ENCODE data around the gene RSRP1. TPM values are rescaled to one million over a fixed set of nuclear protein-coding genes. Genes with fewer than 3 reads are reported as not detected.
A peak's percentile ranks its signal among the peaks of the same experiment; 100 is the strongest.
"Not testable (repeated sequence)": the region's sequence is repeated elsewhere in the genome, so short reads cannot be mapped to it uniquely, and the experiment has no call there.

Gene RSRP1, protein sequence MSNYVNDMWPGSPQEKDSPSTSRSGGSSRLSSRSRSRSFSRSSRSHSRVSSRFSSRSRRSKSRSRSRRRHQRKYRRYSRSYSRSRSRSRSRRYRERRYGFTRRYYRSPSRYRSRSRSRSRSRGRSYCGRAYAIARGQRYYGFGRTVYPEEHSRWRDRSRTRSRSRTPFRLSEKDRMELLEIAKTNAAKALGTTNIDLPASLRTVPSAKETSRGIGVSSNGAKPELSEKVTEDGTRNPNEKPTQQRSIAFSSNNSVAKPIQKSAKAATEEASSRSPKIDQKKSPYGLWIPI
- 22.4 and 29.8 TPM in 2 replicates for total RNA-seq (2014; rRNA removed; shearing (Covaris generic))

DNA sequence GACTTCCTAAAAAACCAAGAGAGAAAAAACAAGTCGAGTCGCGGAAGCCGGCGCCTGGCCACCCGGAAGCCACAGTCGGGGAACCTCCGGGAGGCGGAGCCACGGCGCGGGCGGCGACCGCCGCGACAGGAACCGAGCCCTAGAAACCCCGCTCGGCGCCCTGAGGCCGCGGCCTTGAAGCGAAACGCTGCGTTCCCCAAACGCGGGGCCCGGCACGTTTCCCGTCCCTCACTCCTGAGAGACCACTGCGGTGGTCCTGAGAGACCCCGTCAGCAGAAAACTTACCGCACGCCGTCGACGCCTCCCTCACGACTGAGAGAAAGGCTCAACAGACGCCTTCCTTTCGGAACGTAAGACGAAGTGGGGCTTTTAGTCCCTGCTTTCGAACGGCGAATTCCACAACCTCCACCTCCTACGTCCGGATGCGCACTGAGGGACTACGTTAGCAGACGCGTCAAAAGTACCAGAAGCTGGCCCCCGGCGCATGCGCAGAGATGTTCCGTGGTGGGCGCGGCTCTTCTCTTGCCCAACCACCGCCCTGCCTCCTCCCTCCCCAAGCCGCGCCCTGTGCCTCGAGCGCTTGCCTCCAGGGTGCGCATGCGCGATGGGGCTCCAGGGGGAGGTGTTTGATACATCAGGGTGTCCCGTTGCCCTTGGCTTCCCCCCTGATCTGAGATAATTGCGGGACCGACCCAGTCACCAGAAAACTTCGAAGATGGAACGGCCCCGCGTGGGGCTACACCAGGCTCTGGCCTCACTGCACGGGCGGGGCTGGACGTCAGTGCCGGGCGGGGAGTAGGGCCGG lies at the start of gene RSRP1:
RSRP1 (minus strand) TSS at position 431 of the 805 bp plus-strand sequence. CDS start 491 bp downstream, outside the sequence.
- DNase-seq (ENCODE audit: low spot score), result peak; percentile 94

DNA sequence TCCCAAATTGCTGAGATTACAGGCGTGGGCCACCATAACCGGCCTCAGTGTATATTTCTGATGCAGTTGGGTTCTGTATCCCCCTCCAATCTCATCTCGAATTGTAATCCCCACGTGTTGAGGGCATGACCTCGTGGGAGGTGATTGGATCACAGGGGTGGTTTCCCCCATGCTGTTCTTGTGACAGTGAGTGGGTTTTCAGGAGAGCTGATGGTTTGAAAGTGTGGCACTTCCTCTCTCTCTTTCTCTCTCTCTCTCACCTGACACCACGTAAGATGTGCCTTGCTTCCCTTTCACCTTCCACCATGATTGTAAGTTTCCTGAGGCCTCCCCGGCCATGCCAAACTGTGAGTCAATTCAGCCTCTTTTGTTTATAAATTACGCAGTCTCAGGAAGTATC lies 49.2 kb upstream of the RSRP1 start:
- not testable (repeated sequence) for DNase-seq (ENCODE audit: low spot score)

DNA sequence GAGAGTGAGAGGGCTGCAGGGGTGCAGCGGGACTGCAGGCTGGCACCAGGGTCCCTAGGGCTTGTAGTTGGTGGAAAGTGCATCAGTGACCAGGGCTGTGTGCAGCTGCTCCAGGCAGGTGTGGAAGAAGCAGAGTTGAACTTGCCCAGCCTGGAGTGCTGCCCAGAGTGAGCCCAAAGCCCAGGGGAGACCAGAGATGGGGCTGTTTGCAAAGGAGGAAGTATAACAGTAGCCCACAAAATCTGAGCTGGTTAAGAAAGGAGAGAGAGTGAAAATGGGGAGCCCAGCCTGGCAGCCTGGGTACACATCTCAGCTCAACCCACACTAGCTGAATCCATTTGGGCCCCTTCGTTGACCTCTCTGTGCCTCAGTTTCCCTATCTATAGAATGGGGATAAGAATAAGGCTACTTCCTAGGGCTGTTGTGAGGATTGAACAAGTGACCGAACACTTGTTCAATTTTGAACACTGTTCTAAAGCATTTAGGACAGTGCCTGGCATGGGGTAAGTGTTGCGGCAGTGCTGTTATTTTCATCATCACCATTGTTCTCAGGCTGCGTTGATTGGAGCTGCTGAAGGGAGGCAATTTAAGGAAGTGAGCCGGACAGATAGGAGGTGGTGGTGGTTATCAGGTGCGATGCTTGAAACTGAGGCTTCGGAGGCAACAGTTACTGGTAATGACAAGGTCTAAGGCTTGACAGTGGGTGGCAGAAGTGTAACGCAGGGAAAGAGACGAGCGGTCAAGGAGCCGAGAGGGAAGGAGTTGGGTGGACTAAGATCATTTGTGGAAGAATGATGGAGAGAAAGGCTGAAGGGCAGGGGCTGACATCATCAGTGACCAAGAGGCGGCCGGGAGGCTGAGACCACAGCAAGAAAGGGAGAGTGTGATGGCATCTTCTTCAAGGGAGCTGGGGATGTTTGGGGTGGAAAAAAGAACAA lies 47.9 kb upstream of the RSRP1 start:
- DNase-seq (ENCODE audit: low spot score), result not testable (repeated sequence)

DNA sequence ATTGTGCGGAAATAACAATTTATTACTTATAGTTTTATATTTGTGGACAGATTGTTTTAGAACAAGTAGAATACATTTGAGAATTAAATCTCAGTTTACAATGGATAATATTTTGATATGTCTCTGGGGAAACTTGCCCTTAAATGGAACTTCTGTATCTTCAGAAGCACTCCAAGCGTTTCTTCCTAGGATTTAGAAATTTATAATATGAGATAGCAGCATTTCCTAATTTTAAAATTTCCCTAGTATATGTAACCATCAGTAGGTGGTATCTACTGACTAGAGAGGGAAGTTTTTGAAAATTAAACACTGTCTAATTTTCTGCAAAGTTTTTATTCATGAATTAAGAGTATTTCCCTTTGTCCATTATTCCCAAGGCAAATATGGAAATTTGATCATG lies 46.2 kb upstream of the RSRP1 start:
- DNase-seq (ENCODE audit: low spot score), result not testable (repeated sequence)

DNA sequence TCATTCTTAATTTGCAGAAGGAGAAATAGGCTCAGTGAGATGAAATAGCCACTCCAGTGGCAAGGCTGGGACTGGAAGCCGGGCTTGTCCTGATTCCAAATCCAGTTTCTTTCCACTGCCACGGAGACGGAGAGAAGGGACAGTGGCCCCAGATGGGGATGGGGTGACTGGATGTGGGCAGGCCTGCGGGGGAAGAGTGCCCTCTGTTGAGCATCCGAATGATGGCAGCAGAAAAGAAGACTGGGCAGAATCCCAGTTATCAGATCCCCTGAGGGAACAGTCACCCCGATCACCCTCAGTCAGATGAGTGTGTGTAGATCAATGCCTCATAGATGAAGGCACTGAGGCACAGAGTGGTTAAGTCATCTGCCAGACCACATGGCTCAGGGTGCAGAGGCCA lies 42.8 kb upstream of the RSRP1 start:
- DNase-seq (ENCODE audit: low spot score), result not testable (repeated sequence)

DNA sequence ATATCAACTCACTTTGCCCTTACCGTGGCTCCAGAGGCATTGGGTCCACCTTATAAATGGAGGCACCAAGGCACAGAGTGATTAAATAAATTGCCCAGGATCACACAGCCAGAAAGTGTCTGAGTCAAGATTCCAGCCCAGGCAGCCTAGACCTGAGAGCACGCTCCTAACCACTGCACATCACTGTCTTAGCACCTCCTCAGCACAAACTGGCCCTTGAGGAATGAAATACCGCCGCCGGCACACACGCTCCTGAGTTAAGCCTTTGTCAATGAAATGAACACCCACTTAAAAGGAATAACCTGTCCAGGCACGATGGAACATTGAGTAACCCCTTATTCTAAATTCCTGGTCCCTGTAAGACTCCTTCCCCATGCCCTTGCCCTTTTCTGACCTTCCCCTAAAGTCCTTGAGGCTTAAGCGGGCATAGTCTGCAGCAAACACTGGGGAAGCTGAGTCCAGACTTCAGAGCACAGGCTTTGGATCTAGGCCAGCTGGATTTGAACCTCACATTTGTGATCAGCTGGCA lies 41.4 kb upstream of the RSRP1 start:
- not testable (repeated sequence) for DNase-seq (ENCODE audit: low spot score)

DNA sequence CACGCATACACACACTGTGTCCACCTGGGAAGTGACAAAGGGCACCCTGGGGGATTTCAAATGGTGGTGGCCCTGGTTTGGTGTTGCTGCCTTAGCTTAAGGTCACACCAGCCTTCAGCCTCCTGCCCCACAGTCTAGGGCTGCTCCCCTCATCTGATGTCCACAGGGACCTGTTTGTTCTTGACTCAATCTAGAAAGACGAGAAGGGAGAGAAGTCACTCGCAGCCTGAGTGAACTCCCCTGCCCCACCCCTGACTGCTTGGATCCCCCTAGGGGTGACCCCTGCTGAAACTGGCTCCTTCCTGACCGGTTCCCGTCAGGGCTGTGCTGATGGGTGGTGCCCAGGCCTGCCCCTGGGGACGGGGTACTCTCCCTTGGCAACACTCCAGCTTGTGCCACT lies 39.9 kb upstream of the RSRP1 start:
- not testable (repeated sequence) for DNase-seq (ENCODE audit: low spot score)

DNA sequence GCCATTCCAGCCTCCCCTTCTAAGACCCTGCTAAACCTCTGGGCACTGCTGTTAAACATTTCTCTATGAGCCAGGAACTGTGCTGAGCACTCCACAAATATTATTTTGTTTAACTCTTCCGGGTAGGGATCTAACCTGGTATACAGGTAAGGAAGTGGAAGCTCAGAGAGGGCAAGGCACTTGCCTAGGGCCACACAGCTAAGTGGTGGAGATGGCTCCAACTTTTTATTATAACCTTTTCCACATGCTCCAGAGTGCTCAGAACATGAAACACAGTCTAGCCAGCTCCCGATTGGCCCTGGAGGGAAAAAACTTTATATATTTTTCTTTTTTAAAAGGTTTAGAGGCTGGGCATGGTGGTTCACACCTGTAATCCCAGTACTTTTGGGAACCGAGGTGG lies 38.6 kb upstream of the RSRP1 start:
- DNase-seq (ENCODE audit: low spot score), result not testable (repeated sequence)

DNA sequence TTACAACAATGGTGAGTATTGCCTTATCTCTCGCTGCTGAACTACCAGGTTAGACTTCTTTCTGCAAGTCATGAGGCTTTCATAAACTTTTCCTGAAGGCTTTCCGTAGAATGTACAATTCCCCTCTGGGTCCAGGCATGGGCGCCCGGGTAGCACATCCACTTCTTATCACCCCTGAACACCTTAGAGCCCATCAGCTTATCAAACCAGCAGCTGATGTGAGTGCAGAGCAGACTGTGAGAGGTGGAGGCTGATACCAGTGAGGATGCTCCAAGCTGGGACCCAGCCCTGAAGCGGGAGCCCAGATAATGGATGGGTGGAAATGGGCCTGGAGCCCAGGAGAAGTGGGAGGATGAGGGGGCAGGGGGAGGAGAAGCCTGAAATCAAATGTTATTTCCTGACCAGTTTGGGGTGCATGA lies 32.4 kb upstream of the RSRP1 start:
- not testable (repeated sequence) for DNase-seq (ENCODE audit: low spot score)

DNA sequence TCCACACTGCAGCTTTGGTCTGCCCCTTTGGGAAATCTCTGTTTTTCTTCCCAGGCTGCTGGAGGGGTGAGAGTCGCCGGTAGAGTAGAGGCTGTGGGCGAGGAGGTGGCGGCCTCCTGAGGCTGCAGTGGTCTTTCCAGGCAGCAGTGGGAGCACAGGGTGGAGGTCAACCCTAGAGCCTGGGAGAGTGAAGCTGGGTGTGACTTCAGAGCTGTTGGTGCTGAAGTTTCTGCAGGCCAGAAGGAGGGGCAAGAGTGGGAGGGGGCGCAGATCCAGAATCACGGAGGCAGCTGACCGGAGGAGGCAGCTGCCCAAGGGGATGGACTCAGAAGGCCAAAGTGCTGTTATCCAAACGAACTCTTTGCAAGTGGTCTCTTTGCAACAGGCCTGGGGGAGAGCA lies 31.5 kb upstream of the RSRP1 start:
- DNase-seq (ENCODE audit: low spot score), result not testable (repeated sequence)

DNA sequence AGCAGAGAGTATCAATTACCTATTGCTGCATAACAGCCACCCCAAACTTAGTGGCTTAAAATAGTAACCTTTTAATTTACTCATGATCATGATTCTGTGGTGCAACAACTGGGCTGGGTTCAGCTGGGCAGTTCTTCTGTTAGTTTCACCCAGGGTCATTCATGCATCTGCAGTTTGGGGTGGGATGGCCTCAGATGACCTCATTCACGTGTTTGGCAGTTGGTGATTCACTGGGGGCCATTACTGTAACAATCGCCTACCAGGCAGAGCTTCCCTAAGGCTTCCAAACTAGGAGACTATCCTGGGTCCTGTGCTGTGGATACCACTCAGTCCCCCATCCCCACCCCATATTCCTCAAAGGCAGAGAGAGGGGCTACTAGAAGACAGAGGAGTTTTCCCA lies 31.1 kb upstream of the RSRP1 start:
- peak; percentile 31 for DNase-seq (ENCODE audit: low spot score)

DNA sequence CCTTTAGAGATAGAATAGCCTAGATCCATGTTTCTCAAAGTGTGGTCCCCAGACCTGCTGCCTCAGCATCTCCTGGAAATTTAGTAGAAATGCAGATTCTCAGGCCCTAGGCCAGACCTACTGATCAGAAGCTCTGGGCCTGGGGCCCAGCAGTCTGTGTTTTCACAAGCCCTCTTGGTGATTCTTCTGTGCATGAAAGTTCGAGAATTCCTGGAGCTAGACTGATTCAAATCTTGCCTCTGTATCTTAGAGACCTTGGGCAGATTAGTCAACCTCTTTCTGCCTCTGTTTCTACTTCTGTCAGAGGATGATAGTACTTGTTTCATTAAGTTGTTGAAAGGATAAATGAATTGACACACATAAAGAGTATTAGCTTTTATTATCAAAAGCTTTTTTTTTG lies 30.0 kb upstream of the RSRP1 start:
- DNase-seq (ENCODE audit: low spot score), result not testable (repeated sequence)

DNA sequence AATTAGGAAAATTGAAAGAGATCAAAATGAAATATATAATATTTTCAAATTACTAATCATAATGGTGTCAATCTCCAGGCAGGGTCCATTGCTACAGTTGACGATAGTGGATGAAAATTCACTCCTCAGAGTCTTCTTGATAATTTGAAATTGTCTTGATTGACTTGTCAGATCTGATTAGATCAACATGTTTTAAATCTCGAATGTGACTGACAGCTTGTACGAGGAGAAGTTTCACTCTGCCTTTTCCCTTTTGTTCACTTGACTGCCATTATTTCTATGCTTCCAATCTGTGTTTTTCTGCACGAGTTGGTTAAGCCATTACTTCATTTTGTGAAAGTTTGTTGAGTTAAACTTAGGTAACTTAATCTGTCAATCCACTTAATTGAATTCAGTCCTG lies 28.4 kb upstream of the RSRP1 start:
- not testable (repeated sequence) for DNase-seq (ENCODE audit: low spot score)

DNA sequence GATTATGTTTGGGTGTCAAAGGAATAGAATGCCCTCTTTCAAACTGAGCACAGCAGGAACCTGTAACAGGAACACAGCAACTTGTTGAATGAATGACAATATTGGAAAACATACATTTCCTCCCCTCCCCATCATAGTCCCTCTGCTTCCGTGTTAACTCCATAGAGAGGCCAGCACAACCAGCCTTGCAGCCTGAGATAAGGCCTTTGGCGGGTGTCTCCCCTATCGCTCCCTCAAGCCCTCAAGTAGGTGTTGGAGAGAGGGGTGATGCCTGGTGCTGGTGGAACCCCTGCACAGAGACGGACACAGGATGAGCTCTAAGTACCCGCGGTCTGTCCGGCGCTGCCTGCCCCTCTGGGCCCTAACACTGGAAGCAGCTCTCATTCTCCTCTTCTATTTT lies 25.0 kb upstream of the RSRP1 start, which contains the start of gene RHD:
RHD (plus strand) TSS at position 272 of the 400 bp plus-strand sequence; CDS start at position 311, 39 bp downstream.
- DNase-seq (ENCODE audit: low spot score), result not testable (repeated sequence)

DNA sequence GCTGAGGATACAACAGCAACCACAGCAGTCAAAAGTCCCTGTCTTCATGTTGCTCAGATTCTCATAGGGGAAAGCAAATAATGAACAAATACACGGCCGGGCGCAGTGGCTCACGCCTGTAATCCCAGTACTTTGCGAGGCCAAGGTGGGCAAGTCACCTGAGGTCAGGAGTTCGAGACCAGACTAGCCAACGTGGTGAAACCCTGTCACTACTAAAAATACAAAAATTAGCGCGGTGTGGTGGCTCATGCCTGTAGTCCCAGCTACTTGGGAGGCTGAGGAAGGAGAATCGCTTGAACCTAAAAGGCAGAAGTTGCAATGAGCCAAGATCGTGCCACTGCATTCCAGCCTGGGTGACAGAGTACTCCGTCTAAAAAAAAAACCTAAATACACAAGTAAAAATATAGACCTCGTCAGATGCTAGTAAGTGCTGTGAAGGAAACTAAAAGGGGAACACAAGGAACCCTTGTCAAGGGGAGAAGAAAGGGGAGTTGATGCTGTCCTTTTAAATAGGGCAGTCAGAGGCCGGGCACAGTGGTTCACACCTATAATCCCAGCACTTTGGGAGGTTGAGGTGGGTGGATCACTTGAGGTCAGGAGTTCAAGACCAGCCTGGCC lies 21.0 kb upstream of the RSRP1 start:
- DNase-seq (ENCODE audit: low spot score), result not testable (repeated sequence)

DNA sequence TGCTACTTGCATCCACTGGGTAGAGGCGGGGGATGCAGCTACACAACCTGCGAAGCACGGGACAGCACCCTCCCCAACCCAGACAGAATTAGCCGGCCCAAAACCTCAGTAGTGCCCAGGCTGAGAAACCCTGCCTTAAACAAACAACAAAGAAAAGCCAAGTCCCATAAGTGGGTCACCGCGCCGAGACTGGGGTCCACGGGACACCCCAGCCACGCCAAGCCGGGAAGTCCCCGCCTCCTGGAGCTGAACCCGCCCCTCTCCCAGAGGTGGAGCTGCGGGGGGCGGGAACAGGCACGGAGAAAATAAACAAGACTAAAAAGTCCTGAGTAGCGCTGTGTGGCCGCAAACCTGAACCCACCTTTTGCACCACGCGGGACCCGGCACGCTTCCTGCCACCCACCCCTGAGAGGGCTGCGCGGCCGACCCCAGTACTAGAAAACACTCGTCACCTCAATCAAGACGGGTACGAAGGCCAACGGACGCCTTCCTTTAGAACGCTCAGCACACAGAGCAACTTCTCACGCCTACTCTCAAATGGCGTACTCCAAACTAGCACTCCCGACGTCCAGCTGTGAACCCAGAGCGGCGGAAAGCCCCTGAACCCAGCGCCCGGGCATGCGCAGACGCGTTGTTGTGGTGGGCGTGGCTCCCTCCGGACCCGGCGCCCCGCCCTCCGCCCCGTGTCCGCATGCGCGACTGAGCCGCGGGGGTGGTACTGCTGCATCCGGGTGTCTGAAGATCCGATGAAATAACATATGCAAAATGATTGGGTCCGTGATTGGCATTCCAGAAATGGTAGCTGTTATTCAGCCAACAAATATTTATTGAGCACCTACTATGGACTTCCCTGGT lies 20.3 kb upstream of the RSRP1 start:
- peak; percentile 55 for DNase-seq (ENCODE audit: low spot score)

DNA sequence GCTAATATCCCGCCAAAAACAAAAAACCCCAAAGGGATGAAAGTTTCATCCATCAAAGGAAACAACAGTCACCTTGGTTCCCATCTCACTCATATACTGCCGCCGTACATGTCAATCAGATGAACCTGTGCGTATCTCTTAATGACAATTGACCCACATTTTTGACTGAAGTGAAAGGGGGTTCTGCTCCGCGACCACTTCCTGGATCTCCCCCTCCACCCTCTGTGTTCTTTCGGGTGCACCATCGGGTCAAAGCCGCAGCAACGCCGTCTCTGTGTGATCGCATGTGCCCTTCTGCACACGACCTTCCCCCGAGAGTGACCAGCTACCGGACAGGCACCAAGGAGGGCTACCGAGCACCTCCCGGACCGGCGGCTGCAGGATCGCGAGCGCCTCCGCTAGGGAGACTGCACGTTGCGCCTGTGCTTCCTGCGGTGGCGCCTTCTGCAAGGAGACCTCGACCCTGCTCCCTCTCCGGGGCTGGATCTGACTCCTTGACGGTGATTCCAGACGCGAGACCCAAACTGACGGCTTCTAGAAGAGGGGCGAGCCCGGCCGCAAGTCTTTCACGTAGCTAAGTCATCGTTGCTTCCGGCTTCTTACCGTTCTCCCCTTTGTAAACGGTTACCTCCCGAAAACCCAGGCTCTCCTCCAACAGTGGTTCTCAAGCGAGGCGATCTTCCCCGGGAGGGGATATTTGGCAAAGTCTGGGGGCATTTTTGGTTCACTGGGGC lies 19.5 kb upstream of the RSRP1 start:
- not testable (repeated sequence) for DNase-seq (ENCODE audit: low spot score)

DNA sequence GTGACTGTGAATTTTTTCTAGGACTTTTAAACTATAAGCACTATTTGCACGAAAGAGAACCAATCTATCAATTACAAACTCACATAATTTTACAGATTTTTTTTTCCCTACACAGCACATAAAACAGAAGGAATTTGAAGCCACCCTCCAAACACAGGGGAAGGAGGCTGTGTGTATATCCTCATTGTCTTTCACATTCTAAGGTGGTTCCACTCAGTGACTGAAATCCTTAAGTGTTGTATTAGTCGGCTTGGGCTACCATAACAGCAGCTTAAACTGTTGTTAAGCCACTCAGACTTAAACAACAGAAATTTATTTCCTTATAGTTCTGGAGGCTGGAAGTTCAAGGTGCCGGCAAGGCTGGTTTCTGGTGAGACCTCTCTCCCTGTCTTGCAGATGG lies 13.1 kb upstream of the RSRP1 start:
- DNase-seq (ENCODE audit: low spot score), result not testable (repeated sequence)

DNA sequence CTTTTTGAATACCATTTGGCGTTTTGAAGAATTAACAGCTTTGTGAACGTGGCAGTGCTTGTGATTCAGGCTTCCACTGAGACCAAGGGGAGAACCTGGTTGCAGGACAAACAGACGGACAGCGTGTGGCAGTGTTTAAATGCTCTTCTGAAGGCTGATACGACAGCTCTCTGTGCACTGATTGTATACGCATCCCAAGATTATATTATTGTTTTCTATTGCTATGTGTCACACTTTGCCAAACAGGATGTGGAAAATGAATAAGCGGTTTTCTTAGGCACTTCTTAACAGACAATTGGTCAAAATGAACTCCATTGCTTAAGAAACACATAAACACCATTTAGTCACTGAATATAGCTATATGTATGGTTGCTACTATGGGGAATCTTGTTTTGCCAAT lies 12.6 kb upstream of the RSRP1 start:
- peak; percentile 37 for DNase-seq (ENCODE audit: low spot score)
